ENCODE data around the gene CR1. TPM values are rescaled to one million over a fixed set of nuclear protein-coding genes. Genes with fewer than 3 reads are reported as not detected.

The CR1 gene
- total and polyA plus RNA-seq, 9 of the 15 experiments (the other 6 are each of a cell fraction or from before 2014, with no cell fraction given) = 0.07 to 0.47 (median 0.18) TPM

- no peak overlapping the region for H3K9ac ChIP-seq (ENCODE audit: insufficient read depth in 1 of 2, low read depth in 2 of 2, low read length in 2 of 2)
- no TSS peak for BruUV-seq (replicated peaks)
- intact Hi-C loops (cut with micrococcal nuclease) = no loop called here
- no peaks in the 10 kb centered on the region for H3K9me1 ChIP-seq (ENCODE audit: control insufficient read depth, insufficient read depth, low read length)
- FAIRE-seq (no peak), ATAC-seq (no peak), DNase-seq (ENCODE audit: extremely low read depth in 1 of 4, low spot score in 3 of 4) (no peak)
- H3K36me3 ChIP-seq (ENCODE audit: control insufficient read depth, insufficient read depth, low read length) = peaks cover 10% of the 10 kb centered on the region; the same call in 2 of the 3 replicates
- ChIA-PET CTCF (ENCODE audit: low intra/inter-chr PET ratio) (no interaction called here), POLR2A (interaction anchor here (0.6 to 0.7 kb wide), 2 partner anchors 20 to 247 kb away, joined by 3 read pairs; no protein-coding TSS in a partner anchor)
- 0 out of 2 replicates have a peak, but pooled peaks have one; percentile 5 for TF ChIP-seq ZNF274 (IDR thresholded peaks at IDR 0.05; ENCODE audit: borderline replicate concordance, low read depth, low read length)
- TF ChIP-seq ZNF766 (CRISPR knock-in tag; conservative IDR thresholded peaks at IDR 0.05) = 0 out of 2 replicates have a peak, but pooled peaks have one; percentile 7
- no peak for TF ChIP-seq CEBPZ (IDR thresholded peaks at IDR 0.05; ENCODE audit: borderline replicate concordance, low read depth, low read length)
- no peak for TF ChIP-seq POLR2AphosphoS5 (IDR thresholded peaks at IDR 0.05; ENCODE audit: control insufficient read depth, insufficient read depth, low read depth, low read length)
- H3K4me1 ChIP-seq (replicated peaks in 1 of 2; ENCODE audit: control insufficient read depth in 2 of 2, insufficient read depth in 2 of 2, low read length in 2 of 2) = peaks cover 11 to 56% of the 10 kb centered on the region in 2 experiments
- H3K27me3 ChIP-seq (ENCODE audit: control insufficient read depth in 2 of 2, insufficient read depth in 2 of 2, low read length in 2 of 2) = no peaks in the 10 kb centered on the region
- peak overlapping the region; percentile 75 for H2AFZ ChIP-seq (ENCODE audit: low read depth, low read length)
- H4K20me1 ChIP-seq (replicated peaks; ENCODE audit: control insufficient read depth, insufficient read depth, low read length) = no peaks in the 10 kb centered on the region
- no peaks in the 10 kb centered on the region for H3K79me2 ChIP-seq (ENCODE audit: control insufficient read depth, insufficient read depth, low read length)
- peaks cover 14% of the 10 kb centered on the region for H3K9me3 ChIP-seq (replicated peaks; ENCODE audit: control insufficient read depth, insufficient read depth, low read depth, low read length)
- in situ Hi-C loops (cut with MboI) = no loop called here
- H3K4me3 ChIP-seq = no peak overlapping the region
- WGBS (ENCODE audit: insufficient coverage, low coverage, missing lambda C conversion rate) = 60% methylated on average over 5 of the region's 5 CpGs
- H3K4me2 ChIP-seq (ENCODE audit: insufficient read depth, low read length) = no peak overlapping the region
- no peak overlapping the region; the same call in 2 of the 3 replicates for H3K27ac ChIP-seq (ENCODE audit: extremely low read depth, low read depth, low read length)
These were observed 132.8 kb downstream of the CR1 start for GRCh38 chr1:207628776-207629175.
